HT-29 (cell line): ENCODE results near the gene SCN1B. TPM values are rescaled to one million over a fixed set of nuclear protein-coding genes. Genes with fewer than 3 reads are reported as not detected.
"Not testable (repeated sequence)": the region's sequence is repeated elsewhere in the genome, so short reads cannot be mapped to it uniquely, and the experiment has no call there.

Experiments
- DNase-seq: peaks from one replicate; pipeline ENCODE4 v3.0.0-alpha.2; 2015; ENCODE audit warnings: low spot score
- total RNA-seq: library from RNA; depleted of rRNA; stranded (reverse); fragments of >200 nt; shearing (Covaris generic); gene quantifications from 2 replicates; pipeline ENCODE4 v1.2.3, GENCODE V29; 2014

The SCN1B gene
- total RNA-seq, 1 experiment from 2014 or later = 0.25 TPM

DNA sequence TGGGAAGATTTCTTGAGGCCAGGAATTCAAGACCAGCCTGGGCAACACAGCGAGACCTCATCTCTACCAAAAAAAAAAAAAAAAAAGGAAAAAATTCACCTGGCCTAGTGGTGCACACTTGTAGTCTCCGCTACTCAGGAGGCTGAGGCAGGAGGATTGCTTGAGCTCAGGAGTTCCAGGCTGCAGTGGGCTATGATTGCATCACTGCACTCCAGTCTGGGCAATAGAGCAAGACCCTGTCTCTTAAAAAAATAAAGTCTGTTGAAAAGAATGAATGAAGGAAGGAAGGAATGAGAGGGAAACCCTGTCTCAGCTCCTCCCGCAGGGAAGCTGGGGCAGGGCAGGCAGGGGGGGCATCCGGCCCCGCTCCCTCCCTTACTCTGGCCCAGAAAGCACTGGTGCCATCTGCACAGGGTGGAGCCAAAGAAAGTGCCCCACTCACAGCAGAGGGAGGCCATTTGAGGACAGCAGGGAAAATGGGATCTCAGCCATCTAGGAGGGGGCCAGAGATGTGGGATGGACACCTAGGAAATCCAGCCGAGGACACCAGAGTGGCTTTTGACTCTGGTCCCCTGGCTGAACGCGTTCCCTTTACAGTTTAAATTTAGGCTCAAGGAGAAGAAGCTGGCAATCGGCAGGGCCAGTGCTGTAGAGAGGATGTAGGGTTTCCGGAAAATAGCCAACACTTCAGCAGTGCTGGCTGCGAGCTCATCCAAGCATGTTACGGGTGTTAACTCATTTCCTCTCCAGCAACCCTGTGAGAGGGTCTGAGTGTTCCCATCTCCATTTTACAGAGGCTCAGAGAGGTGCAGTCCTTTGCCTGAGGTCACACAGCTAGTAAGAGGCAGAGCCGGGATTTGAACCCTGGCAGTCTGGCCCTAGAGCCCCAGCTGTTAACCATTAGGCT lies 7.7 kb downstream of the SCN1B start:
- no peak for DNase-seq

DNA sequence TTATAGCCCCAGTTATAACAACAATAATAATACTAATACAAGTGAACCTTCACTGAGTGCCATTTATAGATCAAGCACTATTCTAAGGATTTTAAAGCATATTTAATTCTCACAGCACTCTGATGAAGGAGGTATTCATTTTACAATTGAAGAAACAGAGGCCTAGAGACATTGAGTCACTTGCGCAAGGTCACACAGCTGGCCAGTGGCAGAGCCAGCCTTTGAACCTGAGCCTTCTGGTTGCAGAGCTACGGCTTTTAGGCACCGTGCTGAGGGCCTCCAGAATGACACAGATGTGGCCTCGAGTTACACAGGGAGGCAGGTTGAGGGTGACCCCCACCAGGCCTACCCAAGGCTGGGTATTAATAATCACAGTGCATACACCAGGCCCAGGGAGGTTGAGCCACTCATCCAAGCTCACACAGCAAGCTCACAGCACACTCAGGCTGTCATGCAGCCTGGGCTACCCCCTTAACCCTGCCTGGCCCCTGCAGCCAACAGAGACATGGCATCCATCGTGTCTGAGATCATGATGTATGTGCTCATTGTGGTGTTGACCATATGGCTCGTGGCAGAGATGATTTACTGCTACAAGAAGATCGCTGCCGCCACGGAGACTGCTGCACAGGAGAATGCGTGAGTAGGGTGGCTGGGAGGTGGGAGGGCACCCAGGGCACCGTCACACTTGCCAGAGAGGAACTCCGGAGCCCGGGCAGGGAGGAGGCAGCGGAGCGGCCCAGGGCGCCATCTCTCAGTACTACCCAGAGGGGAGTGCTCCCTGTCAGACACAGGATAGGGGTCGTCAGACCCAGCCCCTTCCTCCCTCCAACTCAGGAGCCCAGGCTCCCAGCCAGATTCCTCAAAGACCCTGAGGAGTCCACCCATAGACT lies 8.6 kb downstream of the SCN1B start:
- DNase-seq = no peak

DNA sequence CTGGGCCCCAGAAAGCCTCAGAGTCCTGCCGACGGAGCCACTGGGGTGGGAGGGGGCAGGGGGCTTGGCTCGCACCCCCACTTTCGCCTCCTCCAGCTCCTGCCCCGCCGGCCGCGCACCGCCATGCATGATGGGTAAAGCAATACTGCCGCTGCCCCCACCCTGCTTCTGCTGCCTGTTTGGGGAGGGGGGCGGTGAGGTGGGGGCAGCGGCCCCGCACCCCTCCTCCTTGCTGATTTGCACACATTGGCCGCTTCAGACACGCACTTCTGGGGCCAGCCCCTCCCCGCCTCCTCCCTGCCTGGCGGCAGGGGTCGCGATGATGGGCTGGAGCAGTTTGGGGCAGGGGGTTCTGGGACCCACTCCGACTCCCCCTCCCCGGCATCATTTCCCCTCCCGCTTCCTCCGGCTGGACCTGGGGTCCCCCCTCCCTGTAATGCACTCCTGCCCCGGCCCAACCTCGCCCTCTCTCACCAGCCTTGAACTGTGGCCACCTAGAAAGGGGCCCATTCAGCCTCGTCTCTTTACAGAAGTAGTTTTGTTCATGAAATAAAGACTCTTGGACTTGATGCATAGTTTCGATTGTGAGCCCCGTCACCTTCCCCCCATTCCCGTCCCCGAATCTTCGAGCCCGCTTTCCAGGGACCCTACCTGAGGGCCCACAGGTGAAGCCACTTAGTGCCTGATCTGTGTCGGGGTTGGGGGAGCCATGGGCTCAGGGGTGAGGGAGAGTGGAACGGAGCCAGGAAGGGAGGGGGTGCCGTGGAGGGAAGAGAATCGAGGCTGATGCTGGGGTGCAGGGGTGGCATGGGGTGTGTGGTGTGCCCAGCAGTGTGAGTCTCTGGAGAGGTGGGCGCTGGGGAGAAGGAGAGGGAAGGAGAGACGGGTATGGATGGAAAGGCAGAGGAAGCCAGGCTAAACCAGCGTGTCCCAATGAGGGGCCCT lies 9.9 kb downstream of the SCN1B start:
- no peak for DNase-seq

DNA sequence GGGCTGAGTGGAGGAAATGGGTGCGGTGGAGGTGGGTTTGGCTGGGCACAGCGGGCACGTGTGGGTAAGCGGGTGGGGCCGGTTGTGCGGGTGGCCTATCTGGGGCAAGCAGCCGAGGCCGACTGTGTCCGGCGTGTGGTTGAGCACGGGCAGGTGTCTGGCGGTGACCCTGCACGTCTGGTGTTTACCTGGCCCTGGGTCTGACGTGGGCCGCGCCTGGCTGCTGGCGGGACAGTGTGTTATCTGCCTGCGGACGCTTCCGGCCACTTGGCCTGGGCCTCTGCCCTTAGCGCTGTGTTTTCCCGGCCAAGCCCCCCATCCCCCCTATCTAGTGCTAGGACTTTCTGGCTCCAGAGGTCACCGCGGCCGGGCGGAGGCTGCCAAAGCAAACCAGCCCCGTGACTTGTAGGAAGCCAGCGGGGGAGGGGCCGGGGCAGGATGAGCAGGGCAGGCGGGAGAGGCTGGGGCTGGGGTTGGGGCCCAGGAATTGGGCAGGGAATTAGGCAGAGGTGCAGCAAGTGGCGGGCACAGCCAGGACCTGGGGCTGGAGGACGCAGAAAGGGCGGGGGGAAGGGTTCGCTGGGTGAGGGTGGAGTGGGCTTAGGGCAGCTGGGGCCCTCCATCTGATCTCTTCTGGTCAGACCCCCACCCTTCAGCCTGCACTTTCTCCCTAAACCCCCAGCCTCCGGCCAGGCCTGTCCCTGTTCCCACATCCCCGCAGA lies 10.7 kb downstream of the SCN1B start:
- peak; percentile 24 for DNase-seq

DNA sequence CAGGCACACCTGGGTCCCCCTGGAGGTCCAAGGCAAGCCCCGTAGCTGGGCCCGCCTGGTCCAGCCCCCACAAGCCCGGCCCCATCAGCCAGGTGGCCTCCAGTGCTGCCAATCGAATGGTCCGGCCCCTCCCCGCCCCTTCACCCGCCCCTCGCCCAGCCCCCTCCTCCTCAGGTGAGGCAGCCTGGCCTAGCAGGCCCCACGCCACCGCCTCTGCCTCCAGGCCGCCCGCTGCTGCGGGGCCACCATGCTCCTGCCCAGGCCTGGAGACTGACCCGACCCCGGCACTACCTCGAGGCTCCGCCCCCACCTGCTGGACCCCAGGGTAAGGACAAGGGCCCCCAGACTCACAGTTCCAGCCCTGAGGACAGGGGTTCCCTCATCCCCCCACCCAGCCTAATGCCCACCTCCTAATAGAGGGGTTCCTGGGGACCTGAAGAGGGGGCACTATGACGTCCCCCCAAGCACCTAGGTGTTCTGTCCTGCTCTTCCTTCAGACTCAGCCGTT lies 11.3 kb downstream of the SCN1B start, which contains the start of gene HPN:
HPN (plus strand) TSS at position 174 of the 508 bp plus-strand sequence. CDS start 786 bp downstream, outside the sequence.
- DNase-seq = no peak

DNA sequence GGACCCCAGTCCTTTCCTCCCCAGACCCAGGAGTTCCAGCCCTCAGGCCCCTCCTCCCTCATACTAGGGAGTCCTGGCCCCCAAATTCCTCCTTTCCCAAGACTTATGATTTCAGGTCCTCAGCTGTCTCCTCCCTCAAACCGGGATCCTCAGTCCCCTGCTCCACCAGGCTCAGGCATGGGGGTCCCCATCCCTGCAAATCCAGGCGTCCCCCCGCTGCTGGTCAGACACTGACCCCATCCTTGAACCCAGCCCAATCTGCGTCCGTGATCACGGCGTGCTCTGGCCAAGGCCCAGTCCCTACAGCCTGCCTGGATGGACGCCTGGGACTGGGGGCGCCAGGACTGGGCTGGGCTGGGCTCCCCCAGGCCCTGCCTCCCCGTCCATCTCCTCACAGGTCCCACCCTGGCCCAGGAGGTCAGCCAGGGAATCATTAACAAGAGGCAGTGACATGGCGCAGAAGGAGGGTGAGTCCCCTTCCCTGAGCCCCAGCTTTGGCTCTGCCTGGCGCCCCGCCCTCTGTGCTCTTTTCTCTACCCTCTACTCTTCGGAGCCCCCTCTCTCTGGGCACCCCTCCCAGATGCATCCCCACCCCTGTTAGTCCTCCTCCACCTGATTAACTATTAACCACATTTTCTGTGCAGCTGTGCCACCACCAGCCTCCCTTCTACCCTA lies 11.9 kb downstream of the SCN1B start:
- DNase-seq = no peak

DNA sequence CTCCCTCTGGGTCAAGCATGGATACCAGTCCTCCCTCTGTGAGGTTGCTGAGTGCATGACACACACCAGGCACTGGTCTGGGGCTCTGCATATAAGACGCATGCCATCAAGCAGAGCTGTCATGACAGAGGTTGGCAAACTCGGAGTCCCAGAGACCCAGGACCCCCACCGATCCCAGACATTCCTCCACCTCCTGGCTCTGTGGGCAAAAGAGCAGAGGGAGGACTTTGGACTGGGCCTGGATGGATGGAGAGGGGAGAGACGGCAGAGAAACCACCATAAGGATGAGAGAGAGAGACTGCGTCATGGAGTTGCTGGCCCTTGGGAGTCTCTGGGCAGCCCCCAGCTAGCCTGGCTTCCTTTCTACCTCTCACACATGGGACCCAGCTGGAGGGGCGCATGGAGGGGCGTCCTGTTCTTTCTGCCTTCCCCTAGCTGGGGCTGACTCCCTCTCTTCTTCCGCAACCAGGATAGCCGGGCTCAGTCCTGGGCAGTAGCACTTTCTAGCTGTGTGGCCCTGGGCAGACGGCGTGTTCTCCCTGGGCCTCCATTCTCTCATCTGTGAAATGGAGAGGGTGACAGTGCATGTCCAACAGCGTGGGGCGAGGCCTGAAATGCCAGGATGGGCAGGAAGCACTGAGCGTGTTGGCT lies 12.8 kb downstream of the SCN1B start:
- DNase-seq = no peak

DNA sequence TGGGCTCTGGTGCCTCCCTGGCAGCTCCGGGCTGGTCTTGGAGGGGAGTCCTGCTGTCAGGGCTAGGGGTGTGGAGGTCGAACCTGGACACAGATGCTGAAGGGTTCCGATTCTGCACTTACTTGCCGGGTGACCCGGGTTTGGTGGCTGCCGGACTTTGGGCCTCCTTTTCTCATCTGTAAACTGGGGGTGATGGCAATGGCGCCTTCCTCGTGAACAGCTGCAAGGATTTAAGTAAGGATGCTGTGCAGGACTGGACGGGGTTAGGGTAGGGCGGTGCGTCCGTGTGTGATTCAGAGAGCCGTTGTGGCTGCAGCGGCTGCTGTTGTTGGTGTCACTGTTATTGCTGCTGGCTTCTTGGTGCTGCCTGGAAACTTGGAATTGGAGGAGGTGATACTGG lies 13.6 kb downstream of the SCN1B start:
- DNase-seq = no peak

DNA sequence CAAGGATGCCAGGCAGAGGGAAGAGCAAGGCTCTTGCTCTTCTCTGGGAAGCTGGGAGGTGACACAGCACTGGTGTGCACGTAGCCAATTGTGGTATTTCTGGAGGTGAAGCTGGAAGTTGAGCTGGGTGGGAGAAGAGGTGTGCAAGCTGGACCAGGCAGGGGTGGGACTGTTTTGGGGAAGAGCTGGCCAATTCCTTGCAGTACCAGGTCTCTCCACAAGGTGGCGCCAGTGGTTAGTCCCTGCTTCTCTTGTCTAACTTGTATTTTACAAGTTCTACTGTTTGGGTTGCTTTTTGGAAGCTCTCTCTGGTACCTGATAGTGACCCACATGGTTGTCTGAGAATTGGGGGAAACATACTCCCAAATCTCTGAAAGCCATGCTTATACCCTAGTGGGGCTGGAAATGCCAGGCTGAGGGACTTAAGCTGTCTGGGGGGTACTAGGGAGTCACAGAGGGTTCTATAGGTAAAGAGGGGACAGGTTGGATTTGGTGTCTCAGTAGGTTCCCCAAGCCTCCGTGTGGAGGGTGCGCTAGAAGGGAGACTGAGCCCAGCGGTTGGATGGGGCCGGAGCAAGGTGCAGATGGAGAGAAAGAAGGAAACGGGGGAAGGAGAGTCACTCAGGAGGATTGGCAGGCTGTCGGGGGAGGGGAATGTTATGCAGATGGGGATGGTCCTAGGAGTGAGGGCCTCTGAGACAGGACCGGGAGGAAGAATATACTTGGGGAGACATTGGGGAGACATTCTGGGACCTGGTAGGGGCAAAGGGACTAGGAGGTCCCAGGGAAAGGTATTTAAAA lies 14.2 kb downstream of the SCN1B start:
- DNase-seq = peak; percentile 83

DNA sequence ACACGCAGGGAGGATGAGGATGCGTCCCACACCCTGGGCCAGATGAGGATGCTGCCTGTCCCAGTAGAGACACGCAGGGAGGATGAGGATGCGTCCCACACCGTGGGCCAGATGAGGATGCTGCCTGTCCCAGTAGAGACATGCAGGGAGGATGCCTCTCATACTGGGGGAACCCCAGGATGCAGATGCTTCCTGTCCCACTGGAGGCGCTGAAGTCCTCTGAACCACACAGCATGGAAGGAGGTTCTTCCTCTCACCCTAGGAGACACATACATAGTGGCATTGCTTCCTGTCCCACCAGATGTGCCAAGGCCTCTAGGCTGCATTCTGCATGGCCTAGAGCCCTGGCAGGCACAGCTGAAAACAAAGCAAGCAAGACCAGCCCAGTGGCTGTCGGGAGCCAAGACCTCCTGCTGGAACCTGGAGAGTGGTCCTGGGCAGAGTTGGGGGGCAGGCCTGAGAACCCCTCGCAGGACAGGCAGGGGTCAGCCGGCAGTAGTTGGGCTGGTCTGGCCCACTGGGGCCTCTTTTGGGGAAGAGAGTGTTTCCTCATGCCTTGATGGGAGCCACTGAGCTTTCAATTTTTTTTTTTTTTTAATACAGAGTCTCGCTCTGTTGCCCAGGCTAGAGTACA lies 15.5 kb downstream of the SCN1B start:
- peak; percentile 63 for DNase-seq

DNA sequence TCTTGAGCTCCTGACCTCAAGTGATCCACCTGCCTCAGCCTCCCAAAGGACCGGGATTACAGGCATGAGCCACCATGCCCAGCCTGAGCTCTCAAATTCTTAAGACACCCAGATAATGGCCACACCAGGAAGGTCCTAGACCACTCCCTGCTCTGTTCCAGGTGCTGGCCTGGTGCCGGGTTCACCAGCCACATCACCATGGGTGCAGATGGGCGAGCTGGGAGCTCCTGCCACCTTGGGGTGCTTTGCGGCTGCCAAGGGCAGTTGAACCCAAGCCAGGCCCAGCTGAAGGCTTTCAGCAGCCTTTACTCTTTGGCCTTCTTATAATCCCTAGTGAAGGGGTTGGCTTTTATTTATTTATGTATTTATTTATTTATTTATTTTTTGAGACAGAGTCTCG lies 16.2 kb downstream of the SCN1B start:
- no peak for DNase-seq

DNA sequence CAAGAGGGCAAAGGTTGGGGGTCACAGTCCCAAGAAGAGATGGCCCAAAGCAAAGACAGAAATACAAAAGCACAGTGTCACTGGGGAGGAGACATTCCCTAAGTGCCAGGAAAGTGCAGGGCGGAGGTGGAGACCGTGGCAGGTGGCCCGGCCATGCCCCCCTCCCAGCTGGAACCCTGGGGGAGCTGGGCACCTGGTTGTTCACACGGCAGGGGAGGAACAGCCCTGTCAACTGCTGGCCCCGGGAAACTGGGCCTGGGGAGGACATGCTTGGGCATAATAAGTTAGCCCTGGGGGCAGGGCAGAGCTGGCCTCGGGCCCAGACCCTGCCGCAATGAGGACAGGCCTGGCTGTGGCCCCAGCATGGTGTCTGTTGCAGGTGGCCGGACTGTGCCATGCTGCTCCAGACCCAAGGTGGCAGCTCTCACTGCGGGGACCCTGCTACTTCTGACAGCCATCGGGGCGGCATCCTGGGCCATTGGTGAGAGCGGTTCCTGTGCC lies 18.7 kb downstream of the SCN1B start:
- DNase-seq = no peak

DNA sequence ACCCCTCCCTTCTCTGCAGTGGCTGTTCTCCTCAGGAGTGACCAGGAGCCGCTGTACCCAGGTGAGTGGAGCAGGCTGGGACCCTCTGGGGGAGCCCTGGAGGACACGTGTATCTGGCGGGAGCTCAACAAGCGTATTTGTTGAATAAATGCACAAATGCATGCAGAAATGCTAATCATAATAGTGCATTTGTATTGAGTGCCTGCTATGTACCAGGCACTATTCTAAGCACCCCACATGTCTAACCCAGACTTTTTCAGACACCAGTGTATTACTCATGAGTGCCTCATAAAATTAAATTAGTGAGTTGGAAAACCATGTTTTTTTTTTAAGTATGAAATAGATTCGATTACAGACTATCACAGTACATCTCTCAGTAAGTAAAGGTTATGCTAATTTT lies 19.2 kb downstream of the SCN1B start:
- no peak for DNase-seq

DNA sequence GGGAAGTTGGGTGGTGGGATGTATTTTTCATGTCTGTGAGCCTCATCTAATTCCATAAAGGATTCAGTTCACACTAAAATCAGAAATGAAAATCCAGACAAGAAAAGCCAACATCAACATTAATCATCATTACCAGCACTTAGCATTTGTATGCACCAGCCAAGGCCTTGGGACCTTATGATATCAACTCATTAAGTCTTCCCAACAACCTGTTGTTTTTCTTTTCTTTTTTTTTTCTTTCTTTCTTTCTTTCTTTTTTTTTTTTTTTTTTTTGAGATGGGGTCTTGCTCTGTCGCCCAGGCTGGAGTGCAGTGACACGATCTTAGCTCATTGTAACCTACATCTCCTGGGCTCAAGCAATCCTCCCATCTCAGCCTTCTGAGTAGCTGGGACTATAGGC lies 20.4 kb downstream of the SCN1B start:
- not testable (repeated sequence) for DNase-seq

DNA sequence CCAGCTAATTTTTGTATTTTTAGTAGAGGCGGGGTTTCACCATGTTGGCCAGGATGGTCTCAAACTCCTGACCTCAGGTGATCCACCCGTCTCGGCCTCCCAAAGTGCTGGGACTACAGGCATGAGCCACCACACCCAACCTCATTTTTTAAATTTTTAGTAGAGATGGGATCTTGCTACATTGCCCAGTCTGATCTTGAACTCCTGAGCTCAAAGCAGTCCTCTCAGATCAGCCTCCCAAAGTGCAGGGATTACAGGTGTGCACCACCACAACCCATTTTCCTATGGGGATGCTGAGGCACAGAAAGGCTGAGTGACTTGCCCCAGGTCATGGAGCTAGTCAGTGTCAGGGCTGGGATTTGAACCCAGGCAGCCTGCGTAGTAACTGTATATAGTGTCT lies 21.0 kb downstream of the SCN1B start:
- not testable (repeated sequence) for DNase-seq

DNA sequence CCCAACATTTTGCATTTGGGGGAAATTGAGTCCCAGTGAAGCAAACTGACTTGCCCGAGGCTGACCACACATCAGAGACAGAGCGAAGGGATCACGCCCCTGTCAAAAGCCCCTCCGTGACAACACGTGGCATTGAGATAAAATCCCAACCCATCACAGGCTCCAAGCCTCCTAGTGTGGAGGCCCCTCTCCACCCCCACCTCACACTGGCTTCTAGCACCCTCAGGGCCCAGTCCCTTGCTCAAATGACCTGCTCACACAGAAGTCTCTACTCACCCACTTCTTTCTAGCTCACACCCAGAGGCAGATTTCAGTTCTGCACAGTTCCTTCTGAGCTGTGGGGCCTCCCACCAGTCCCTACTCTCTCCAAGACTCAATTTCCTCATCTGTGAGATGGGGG lies 21.5 kb downstream of the SCN1B start:
- DNase-seq = no peak

DNA sequence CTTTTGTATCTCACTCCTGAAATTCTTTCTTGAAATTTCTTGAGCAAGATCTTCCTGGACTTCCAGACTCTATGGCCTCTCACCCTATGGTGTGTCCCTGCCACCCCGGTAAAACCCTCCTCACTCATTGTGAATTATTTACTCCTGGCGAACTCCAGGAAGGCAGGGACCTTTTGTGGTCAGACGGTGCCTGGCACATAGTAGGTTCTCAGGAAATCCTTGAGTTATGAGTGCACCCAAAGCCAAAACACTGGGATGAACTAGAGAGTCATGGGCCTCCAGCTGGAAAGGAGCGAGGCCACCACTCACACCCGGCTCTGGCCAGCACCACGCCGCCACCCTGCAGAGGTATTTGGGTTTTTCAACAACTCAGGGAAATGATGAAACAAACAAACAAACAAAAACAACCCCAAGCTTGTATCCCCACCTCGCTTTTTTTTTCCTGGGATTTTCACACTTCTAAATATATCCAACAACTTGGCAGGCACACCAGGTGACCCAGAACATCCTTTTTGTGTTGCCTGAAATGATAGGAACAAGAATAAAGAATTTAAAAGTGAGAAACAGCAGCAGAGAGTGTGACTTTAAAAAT lies 22.4 kb downstream of the SCN1B start:
- DNase-seq = no peak
